ENCODE results near the gene DGAT2. TPM values are rescaled to one million over a fixed set of nuclear protein-coding genes. Genes with fewer than 3 reads are reported as not detected.

DGAT2 gene
- total RNA-seq, 1 donor from 2014 or later, result 26.0 TPM

GRCh38 chr11:75823415-75823814, 54.8 kb downstream of the DGAT2 start:
- intact Hi-C loops (cut with DNase I), result no loop called here
- TF ChIP-seq POLR2AphosphoS5 (IDR thresholded peaks at IDR 0.05; ENCODE audit: insufficient read depth in 1 of 2, low read depth in 1 of 2) (no peak), POLR2A (IDR thresholded peaks at IDR 0.05) (no peak)
- TF ChIP-seq, protein P1, sequence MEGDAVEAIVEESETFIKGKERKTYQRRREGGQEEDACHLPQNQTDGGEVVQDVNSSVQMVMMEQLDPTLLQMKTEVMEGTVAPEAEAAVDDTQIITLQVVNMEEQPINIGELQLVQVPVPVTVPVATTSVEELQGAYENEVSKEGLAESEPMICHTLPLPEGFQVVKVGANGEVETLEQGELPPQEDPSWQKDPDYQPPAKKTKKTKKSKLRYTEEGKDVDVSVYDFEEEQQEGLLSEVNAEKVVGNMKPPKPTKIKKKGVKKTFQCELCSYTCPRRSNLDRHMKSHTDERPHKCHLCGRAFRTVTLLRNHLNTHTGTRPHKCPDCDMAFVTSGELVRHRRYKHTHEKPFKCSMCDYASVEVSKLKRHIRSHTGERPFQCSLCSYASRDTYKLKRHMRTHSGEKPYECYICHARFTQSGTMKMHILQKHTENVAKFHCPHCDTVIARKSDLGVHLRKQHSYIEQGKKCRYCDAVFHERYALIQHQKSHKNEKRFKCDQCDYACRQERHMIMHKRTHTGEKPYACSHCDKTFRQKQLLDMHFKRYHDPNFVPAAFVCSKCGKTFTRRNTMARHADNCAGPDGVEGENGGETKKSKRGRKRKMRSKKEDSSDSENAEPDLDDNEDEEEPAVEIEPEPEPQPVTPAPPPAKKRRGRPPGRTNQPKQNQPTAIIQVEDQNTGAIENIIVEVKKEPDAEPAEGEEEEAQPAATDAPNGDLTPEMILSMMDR (IDR thresholded peaks at IDR 0.05), result no peak
- DNase-seq (ENCODE audit: extremely low spot score in 2 of 2), result no peak
- no peaks in the 10 kb centered on the region for H3K27me3 ChIP-seq
- H3K4me1 ChIP-seq, result peaks cover 62% of the 10 kb centered on the region
- H3K36me3 ChIP-seq, result no peaks in the 10 kb centered on the region
- no peak overlapping the region for H3K4me3 ChIP-seq
- no peak overlapping the region for H3K27ac ChIP-seq
- no peaks in the 10 kb centered on the region for H3K9me3 ChIP-seq

GRCh38 chr11:75823946-75824345, 55.4 kb downstream of the DGAT2 start:
- H3K27ac ChIP-seq, result no peak overlapping the region
- H3K9me3 ChIP-seq, result no peaks in the 10 kb centered on the region
- no peak for DNase-seq (ENCODE audit: extremely low spot score in 2 of 2)
- no peaks in the 10 kb centered on the region for H3K27me3 ChIP-seq
- no peaks in the 10 kb centered on the region for H3K36me3 ChIP-seq
- intact Hi-C loops (cut with DNase I), result no loop called here
- H3K4me3 ChIP-seq, result no peak overlapping the region
- peaks cover 56% of the 10 kb centered on the region for H3K4me1 ChIP-seq
- TF ChIP-seq, protein P1 (IDR thresholded peaks at IDR 0.05), result no peak
- TF ChIP-seq POLR2AphosphoS5 (IDR thresholded peaks at IDR 0.05; ENCODE audit: insufficient read depth in 1 of 2, low read depth in 1 of 2) (no peak), POLR2A (IDR thresholded peaks at IDR 0.05) (no peak)

- intact Hi-C loops (cut with DNase I), result no loop called here
- H3K27ac ChIP-seq, result peak overlapping the region; percentile 64
- peaks cover 57% of the 10 kb centered on the region for H3K4me1 ChIP-seq
These were observed 58.1 kb downstream of the DGAT2 start for GRCh38 chr11:75826461-75827230.

DNA sequence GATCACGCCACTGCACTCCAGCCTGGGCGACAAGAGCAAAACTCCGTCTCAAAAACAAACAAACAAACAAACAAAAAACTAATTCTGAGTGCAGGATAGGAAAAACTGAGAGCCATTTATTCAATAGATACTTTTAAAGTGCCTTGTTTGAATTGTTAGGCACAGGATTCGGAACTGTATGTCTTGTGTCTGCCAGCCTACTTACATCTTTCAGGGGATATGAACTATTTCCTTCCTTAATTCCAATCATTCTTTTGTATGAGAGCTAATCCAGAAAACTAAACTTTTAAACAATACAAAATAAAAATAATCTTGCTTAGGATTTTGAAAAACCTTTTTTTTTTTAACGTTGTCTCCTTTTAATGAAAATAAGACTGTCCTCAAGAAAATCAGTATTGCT, 59.0 kb downstream of the DGAT2 start:
- Histone ChIP-seq H3K36me3 (peaks cover 0 to 4% of the 10 kb centered on the region in 2 donors), H3K9me3 (no peaks in the 10 kb centered on the region), H3K27ac (peak overlapping the region; percentile 64), H3K4me1 (peaks cover 66% of the 10 kb centered on the region), H3K27me3 (no peaks in the 10 kb centered on the region), H3K4me3 (no peak overlapping the region)
- no peak for DNase-seq (ENCODE audit: extremely low spot score in 2 of 2)
- intact Hi-C loops (cut with DNase I), result no loop called here
- TF ChIP-seq, protein P1 (IDR thresholded peaks at IDR 0.05), result no peak
- TF ChIP-seq POLR2AphosphoS5 (IDR thresholded peaks at IDR 0.05; ENCODE audit: insufficient read depth in 1 of 2, low read depth in 1 of 2), result no peak
- TF ChIP-seq POLR2A (IDR thresholded peaks at IDR 0.05), result no peak

More at GRCh38 chr11:75826461-75827230, 58.1 kb downstream of the DGAT2 start:
- Histone ChIP-seq H3K9me3 (no peaks in the 10 kb centered on the region), H3K27me3 (no peaks in the 10 kb centered on the region), H3K4me3 (peak overlapping the region in 1 of 2 donors; percentile 1), H3K36me3 (no peaks in the 10 kb centered on the region)
- DNase-seq (ENCODE audit: extremely low spot score in 2 of 2), result no peak
- no peak for TF ChIP-seq POLR2A (IDR thresholded peaks at IDR 0.05)
- no peak for TF ChIP-seq POLR2AphosphoS5 (IDR thresholded peaks at IDR 0.05; ENCODE audit: insufficient read depth in 1 of 2, low read depth in 1 of 2)
- TF ChIP-seq, protein P1 (IDR thresholded peaks at IDR 0.05), result no peak

DNA sequence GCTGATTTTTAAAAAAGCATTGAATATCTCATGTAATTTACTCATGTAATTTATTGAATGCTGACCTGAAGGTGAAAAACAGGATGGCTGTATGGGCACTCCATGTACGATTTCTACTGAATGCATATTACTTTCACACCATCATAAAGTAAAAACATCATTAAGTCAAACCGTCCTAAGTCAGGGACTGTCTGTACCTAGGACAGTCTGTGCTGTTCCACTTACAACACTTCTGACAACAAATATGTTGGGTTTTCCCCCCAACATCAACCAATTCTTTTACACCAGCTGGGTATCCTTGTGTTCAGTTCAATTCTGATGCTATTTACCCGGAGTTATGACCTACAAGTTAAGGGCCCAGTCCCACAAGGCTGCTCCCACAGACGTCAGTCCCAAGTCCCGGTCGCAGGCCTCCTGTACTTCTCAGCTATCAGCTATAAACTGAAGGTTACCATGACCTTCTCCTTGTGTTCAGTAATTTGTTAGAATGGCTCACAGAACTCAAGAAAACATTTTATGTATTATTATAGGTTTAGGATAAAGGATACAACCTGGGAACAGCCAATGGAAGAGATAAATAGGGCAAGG, 63.4 kb downstream of the DGAT2 start:
- intact Hi-C loops (cut with DNase I), result no loop called here
- H3K4me3 ChIP-seq, result no peak overlapping the region
- no peak overlapping the region for H3K27ac ChIP-seq
- no peaks in the 10 kb centered on the region for H3K9me3 ChIP-seq
- H3K36me3 ChIP-seq, result peaks cover 0 to 4% of the 10 kb centered on the region in 2 donors
- no peak for DNase-seq (ENCODE audit: extremely low spot score in 2 of 2)
- TF ChIP-seq POLR2AphosphoS5 (IDR thresholded peaks at IDR 0.05; ENCODE audit: insufficient read depth in 1 of 2, low read depth in 1 of 2), result no peak
- TF ChIP-seq, protein P1 (IDR thresholded peaks at IDR 0.05), result no peak
- TF ChIP-seq POLR2A (IDR thresholded peaks at IDR 0.05), result no peak
- no peaks in the 10 kb centered on the region for H3K27me3 ChIP-seq
- peaks cover 32% of the 10 kb centered on the region for H3K4me1 ChIP-seq

All from vagina (tissue), 2 donors.